CD4-positive, alpha-beta T cell (primary cell): ENCODE measurements around the gene NEK5. TPM values are rescaled to one million over a fixed set of nuclear protein-coding genes. Genes with fewer than 3 reads are reported as not detected.
"Not testable (repeated sequence)": the region's sequence is repeated elsewhere in the genome, so short reads cannot be mapped to it uniquely, and the experiment has no call there.

Experiments used
- ATAC-seq: fragments of 200-7000 bp; cut with Tn5 transposase; one replicate; pipeline ENCODE4 v1.10.0; 2022; ENCODE audit warnings: mild to moderate bottlenecking; ENCODE audit not compliant: poor library complexity
- CTCF ChIA-PET: fragments of 350-600 bp; sonication (Branson Sonifier 250); formaldehyde crosslinking; loops from one replicate; lab custom pipeline; 2021; ENCODE audit warnings: antibody characterized with exemption, inconsistent platforms; lab: Charles Lee
- POLR2A ChIA-PET: fragments of 350-600 bp; sonication (Branson Sonifier 250); formaldehyde crosslinking; loops from one replicate; lab custom pipeline; 2021; ENCODE audit warnings: antibody characterized with exemption, inconsistent platforms; lab: Charles Lee
- DNase-seq, 14 experiments: peaks; one replicate each; pipeline ENCODE4 v3.0.0-alpha.2; 2013 to 2020; ENCODE audit warnings: mixed read lengths in 2 of 14
- H3K27ac ChIP-seq, 2 donors: one replicate each; pipeline versions ENCODE4 v1.5.1 to v1.7.0; 2013; ENCODE audit warnings: low read length in 2 of 2, low read depth in 1 of 2, mild to moderate bottlenecking in 1 of 2
- H3K27me3 ChIP-seq, 2 experiments: 1 replicate in 1 of 2; 2 replicates in 1 of 2; pipeline versions ENCODE4 v1.6.1 to v1.7.0; 2013; ENCODE audit warnings: low read length in 2 of 2, control low read depth in 1 of 2, mild to moderate bottlenecking in 1 of 2, moderate library complexity in 1 of 2; ENCODE audit not compliant: insufficient read depth in 2 of 2, control insufficient read depth in 1 of 2
- H3K36me3 ChIP-seq: one replicate; pipeline ENCODE4 v1.6.1; 2013; ENCODE audit warnings: low read length, control low read depth; ENCODE audit not compliant: insufficient read depth
- H3K4me1 ChIP-seq: one replicate; pipeline ENCODE4 v1.6.1; 2013; ENCODE audit warnings: low read length, control low read depth; ENCODE audit not compliant: insufficient read depth
- H3K4me3 ChIP-seq: one replicate; pipeline ENCODE4 v1.5.1; 2013; ENCODE audit warnings: mild to moderate bottlenecking, low read length, moderate library complexity
- H3K9me3 ChIP-seq, 2 experiments: 1 replicate in 1 of 2; 2 replicates in 1 of 2; pipeline versions ENCODE4 v1.6.1 to v1.7.0; 2013; ENCODE audit warnings: low read length in 2 of 2, mild to moderate bottlenecking in 2 of 2, control low read depth in 1 of 2, moderate library complexity in 1 of 2; ENCODE audit not compliant: control insufficient read depth in 1 of 2, insufficient read depth in 1 of 2
- H3K27ac Mint-ChIP-seq: one replicate; pipeline ENCODE4 v1.8.0; 2020; ENCODE audit warnings: mixed read lengths
- H3K27me3 Mint-ChIP-seq: one replicate; pipeline ENCODE4 v1.8.0; 2021; ENCODE audit warnings: mixed read lengths
- H3K36me3 Mint-ChIP-seq: one replicate; pipeline ENCODE4 v1.8.0; 2021; ENCODE audit warnings: low read depth, mixed read lengths
- H3K4me1 Mint-ChIP-seq: one replicate; pipeline ENCODE4 v1.8.0; 2021; ENCODE audit warnings: low read depth, mixed read lengths
- H3K4me3 Mint-ChIP-seq: one replicate; pipeline ENCODE4 v1.8.0; 2020; ENCODE audit warnings: mild to moderate bottlenecking, mixed read lengths
- H3K9me3 Mint-ChIP-seq: one replicate; pipeline ENCODE4 v1.8.0; 2020; ENCODE audit warnings: mixed read lengths
- intact Hi-C, 2 experiments: fragments of 100-400 bp; cut with DNase I in 1 of 2; cut with micrococcal nuclease in 1 of 2; formaldehyde crosslinking; loops; one replicate each; pipeline versions ENCODE4 v1.15.1 to v1.9.0; 2023 to 2025; cut with DNase I, micrococcal nuclease
- total RNA-seq, 174 experiments: library from RNA in 2 of 174; stranded (reverse) in 2 of 174; gene quantifications; one replicate each; pipeline ENCODE4 v1.2.3 and lab custom pipeline; 2021 to 2026
- TF ChIP-seq, protein P1 (sequence below): fragments of 200-600 bp; IDR thresholded peaks from one replicate; pipeline ENCODE4 v1.8.0; 2022; ENCODE audit warnings: antibody characterized with exemption, mild to moderate bottlenecking

NEK5 gene
- total RNA-seq, 2 experiments from 2014 or later, result 0.08 TPM; not detected in 1

GRCh38 chr13:52091473-52091872 is 37.4 kb downstream of the NEK5 start:
- no peaks in the 10 kb centered on the region for H3K9me3 Mint-ChIP-seq
- CTCF ChIA-PET, result no interaction called here
- H3K36me3 Mint-ChIP-seq, result no peaks in the 10 kb centered on the region
- Histone ChIP-seq H3K36me3 (no peaks in the 10 kb centered on the region), H3K27ac (no peak overlapping the region), H3K27me3 (peaks cover 0 to 3% of the 10 kb centered on the region in 2 experiments), H3K4me1 (no peaks in the 10 kb centered on the region), H3K9me3 (no peaks in the 10 kb centered on the region), H3K4me3 (no peak overlapping the region)
- no peaks in the 10 kb centered on the region for H3K4me1 Mint-ChIP-seq
- H3K27ac Mint-ChIP-seq, result no peak overlapping the region
- H3K27me3 Mint-ChIP-seq, result no peaks in the 10 kb centered on the region
- intact Hi-C loops, result no loop called here
- no peak for ATAC-seq
- TF ChIP-seq, protein P1, sequence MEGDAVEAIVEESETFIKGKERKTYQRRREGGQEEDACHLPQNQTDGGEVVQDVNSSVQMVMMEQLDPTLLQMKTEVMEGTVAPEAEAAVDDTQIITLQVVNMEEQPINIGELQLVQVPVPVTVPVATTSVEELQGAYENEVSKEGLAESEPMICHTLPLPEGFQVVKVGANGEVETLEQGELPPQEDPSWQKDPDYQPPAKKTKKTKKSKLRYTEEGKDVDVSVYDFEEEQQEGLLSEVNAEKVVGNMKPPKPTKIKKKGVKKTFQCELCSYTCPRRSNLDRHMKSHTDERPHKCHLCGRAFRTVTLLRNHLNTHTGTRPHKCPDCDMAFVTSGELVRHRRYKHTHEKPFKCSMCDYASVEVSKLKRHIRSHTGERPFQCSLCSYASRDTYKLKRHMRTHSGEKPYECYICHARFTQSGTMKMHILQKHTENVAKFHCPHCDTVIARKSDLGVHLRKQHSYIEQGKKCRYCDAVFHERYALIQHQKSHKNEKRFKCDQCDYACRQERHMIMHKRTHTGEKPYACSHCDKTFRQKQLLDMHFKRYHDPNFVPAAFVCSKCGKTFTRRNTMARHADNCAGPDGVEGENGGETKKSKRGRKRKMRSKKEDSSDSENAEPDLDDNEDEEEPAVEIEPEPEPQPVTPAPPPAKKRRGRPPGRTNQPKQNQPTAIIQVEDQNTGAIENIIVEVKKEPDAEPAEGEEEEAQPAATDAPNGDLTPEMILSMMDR, result no peak
- no peak overlapping the region for H3K4me3 Mint-ChIP-seq
- POLR2A ChIA-PET, result no interaction called here
- DNase-seq, result no peak

GRCh38 chr13:52085421-52085820 is 43.5 kb downstream of the NEK5 start:
- H3K4me1 Mint-ChIP-seq, result no peaks in the 10 kb centered on the region
- Histone ChIP-seq H3K4me1 (no peaks in the 10 kb centered on the region), H3K27ac (no peak overlapping the region), H3K4me3 (no peak overlapping the region), H3K9me3 (no peaks in the 10 kb centered on the region), H3K36me3 (no peaks in the 10 kb centered on the region), H3K27me3 (peaks cover 0 to 2% of the 10 kb centered on the region in 2 experiments)
- CTCF ChIA-PET, result interaction anchor here (1.2 kb wide), 1 partner anchor 12 kb away, joined by 4 read pairs; no protein-coding TSS in a partner anchor
- intact Hi-C loops, result no loop called here
- TF ChIP-seq, protein P1, result no peak
- no peaks in the 10 kb centered on the region for H3K36me3 Mint-ChIP-seq
- ATAC-seq (no peak), DNase-seq (no peak)
- H3K9me3 Mint-ChIP-seq, result no peaks in the 10 kb centered on the region
- no peak overlapping the region for H3K4me3 Mint-ChIP-seq
- no peaks in the 10 kb centered on the region for H3K27me3 Mint-ChIP-seq
- POLR2A ChIA-PET, result interaction anchor here (1.0 kb wide), 1 partner anchor 609 kb away, joined by 3 read pairs; no protein-coding TSS in a partner anchor
- no peak overlapping the region for H3K27ac Mint-ChIP-seq

GRCh38 chr13:52084981-52085380 is 43.9 kb downstream of the NEK5 start:
- H3K4me1 Mint-ChIP-seq, POLR2A ChIA-PET, H3K27me3 ChIP-seq, H3K9me3 ChIP-seq, H3K4me1 ChIP-seq, H3K36me3 ChIP-seq, intact Hi-C loops, H3K36me3 Mint-ChIP-seq, H3K4me3 Mint-ChIP-seq, H3K9me3 Mint-ChIP-seq, ATAC-seq, H3K4me3 ChIP-seq, H3K27ac Mint-ChIP-seq, H3K27ac ChIP-seq, CTCF ChIA-PET, H3K27me3 Mint-ChIP-seq, DNase-seq: not testable (repeated sequence)

DNA sequence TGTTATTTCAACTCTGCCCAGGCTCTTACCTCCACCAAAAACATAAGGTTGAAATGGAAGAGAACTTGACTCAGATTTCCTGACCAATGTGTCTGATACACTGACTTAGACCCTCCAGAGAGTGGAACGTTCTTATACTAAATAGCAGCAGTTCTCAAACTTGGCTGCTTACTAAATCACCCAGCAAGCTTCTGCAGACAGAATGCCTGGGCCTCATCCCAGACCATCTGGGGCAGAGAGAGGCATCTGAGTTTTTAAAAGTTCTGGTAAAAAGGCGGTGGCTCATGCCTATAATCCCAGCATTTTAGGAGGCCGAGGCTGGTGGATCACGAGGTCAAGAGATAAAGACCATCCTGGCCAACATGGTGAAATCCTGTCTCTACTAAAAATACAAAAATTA is 46.3 kb downstream of the NEK5 start:
- ChIA-PET POLR2A (no interaction called here), CTCF (no interaction called here)
- Histone ChIP-seq H3K36me3 (no peaks in the 10 kb centered on the region), H3K27me3 (no peaks in the 10 kb centered on the region), H3K9me3 (no peaks in the 10 kb centered on the region), H3K27ac (no peak overlapping the region), H3K4me3 (no peak overlapping the region), H3K4me1 (no peaks in the 10 kb centered on the region)
- TF ChIP-seq, protein P1, result no peak
- Mint-ChIP-seq H3K27ac (no peak overlapping the region), H3K27me3 (no peaks in the 10 kb centered on the region), H3K4me3 (no peak overlapping the region), H3K4me1 (no peaks in the 10 kb centered on the region), H3K36me3 (no peaks in the 10 kb centered on the region), H3K9me3 (no peaks in the 10 kb centered on the region)
- intact Hi-C loops, result no loop called here
- ATAC-seq (no peak), DNase-seq (no peak)

- H3K36me3 Mint-ChIP-seq, H3K27me3 Mint-ChIP-seq, H3K36me3 ChIP-seq, POLR2A ChIA-PET, H3K4me1 Mint-ChIP-seq, H3K27ac ChIP-seq, intact Hi-C loops, H3K4me3 ChIP-seq, H3K27ac Mint-ChIP-seq, DNase-seq, H3K4me1 ChIP-seq, H3K4me3 Mint-ChIP-seq, H3K9me3 ChIP-seq, ATAC-seq, H3K9me3 Mint-ChIP-seq, H3K27me3 ChIP-seq, CTCF ChIA-PET: not testable (repeated sequence)
Measured at GRCh38 chr13:52079891-52080290, 49.0 kb downstream of the NEK5 start.
